Thyroid gland (tissue), 4 donors: Measurements from ENCODE around the gene RPL6.

Experiments used
- CTCF ChIP-seq, 6 experiments: fragments of 200-600 bp in 3 of 6; fragments of 450-650 bp in 3 of 6; sonication (generic) in 3 of 6; IDR thresholded peaks; one replicate each; pipeline ENCODE4 v1.5.1; 2016 to 2019; ENCODE audit warnings: antibody characterized with exemption in 6 of 6, mild to moderate bottlenecking in 2 of 6, inconsistent platforms in 1 of 6, moderate library complexity in 1 of 6
- POLR2A ChIP-seq, 2 donors: fragments of 450-650 bp; IDR thresholded peaks; one replicate each; pipeline ENCODE4 v1.6.1; 2017; ENCODE audit warnings: antibody characterized with exemption in 2 of 2, mild to moderate bottlenecking in 2 of 2, moderate library complexity in 1 of 2

- TF ChIP-seq CTCF (IDR thresholded peaks at IDR 0.05) = no peak
- no peak for TF ChIP-seq POLR2A (IDR thresholded peaks at IDR 0.05)
Measured at GRCh38 chr12:112421363-112421762, 12.0 kb upstream of the RPL6 start.
